Fibroblast of skin of right quadriceps (primary cell): Measurements from ENCODE around the gene FBLL1.
"Not testable (repeated sequence)": the region's sequence is repeated elsewhere in the genome, so short reads cannot be mapped to it uniquely, and the experiment has no call there.

Experiments
- DNase-seq: peaks from one replicate; pipeline ENCODE4 v3.0.0-alpha.2; 2013

FBLL1 gene

DNA sequence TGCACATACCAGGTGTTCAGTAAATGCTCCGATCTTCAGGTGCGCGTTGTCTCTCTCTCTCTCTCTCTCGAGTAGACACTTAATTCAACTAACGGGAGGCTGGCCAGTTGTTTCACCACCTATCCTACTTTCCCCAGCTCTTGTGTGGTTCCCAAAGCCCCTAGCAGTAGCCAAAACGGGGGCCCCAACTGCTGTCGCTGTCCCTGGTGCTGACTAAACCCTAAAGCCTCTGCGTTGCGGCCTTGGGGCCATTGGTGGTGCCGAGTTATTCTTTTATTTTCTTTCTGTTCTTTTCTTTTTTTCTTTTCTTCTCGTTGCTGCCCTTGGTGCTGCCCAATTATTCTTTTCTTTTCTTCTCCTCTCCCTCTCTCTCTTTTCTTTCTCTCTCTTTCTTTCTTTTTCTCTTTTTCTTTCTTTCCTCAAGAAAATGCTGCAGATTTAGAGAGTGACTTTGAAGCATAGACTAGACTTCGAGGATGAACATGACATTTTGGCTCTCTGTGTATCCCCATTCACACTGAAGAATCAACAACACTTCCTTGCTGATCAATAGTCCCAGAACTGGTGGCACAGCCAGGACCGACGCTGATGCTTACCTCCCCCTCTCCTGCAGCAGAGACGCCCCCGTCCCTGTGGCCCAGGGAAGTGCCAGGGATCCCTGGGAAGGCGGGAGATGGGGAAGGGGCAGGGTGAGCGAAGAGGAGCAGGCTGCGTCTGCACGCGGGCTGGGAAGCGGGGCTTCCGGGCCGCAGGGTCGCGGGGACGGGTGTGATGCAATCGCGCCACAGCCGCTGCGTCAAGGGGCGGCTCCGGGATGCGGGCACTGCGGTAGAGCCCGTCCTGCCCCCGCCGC is at the start of gene FBLL1:
Gene FBLL1, plus strand, starts transcription at position 785 of the 853 bp plus-strand sequence. CDS start 200 bp downstream, outside the sequence.
- DNase-seq, result peak; percentile 42

DNA sequence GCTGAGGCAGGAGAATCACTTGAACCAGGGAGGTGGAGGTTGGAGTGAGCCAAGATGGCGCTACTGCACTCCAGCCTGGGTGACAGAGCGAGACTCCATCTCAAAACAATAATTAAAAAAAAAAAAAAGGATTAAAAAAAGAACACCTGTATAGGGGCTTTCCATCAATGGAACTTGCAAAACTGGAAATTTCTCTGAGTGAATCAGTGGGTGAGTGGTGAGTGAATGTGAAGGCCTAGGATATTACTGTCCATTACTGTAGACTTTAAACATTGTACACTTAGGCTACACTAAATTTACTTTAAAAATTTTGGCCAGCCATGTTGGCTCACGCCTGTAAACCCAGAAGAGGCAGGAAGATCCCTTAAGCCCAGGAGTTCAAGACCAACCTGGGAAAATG is 48.5 kb upstream of the FBLL1 start:
- DNase-seq, result no peak

DNA sequence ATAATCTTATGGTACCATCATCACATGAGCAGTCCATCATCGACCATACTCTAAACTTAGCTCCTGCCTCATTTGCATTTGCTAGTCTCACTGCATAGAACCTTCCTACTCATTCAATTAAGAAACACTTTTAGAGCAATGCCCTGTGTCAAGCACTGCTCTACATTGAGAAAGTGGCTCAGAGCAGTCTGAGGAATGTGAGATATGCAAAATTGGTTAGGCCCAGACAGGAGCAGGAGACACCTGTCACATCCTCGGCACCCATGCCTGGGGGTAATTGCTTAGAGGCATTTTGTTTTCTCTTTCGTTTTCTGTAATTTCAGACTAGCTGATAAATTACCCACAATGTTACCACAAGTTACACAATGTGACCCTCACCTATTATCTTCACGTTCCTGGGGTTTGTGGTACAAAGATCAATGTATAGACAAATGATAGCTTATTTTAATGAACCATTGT is 47.7 kb upstream of the FBLL1 start:
- no peak for DNase-seq

DNA sequence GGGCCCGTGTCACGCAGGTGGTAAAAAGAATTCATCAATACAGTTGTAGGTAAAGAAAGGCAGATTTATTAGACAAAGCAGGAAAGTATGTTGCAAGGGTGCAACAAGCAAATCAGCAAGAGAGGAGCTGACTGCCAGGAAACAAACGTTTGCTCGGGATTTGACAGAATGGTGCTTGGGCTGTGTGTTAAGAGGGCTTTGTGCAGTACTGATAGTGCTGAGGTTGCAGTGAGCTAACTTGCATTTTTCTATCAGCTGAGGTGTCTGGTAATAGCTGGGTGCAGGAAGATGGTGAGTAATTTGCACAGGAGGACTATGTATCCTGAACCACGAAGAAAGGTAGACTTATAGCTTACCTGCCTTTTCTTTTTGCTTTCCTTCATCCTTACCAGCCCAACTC is 46.7 kb upstream of the FBLL1 start:
- DNase-seq, result no peak

DNA sequence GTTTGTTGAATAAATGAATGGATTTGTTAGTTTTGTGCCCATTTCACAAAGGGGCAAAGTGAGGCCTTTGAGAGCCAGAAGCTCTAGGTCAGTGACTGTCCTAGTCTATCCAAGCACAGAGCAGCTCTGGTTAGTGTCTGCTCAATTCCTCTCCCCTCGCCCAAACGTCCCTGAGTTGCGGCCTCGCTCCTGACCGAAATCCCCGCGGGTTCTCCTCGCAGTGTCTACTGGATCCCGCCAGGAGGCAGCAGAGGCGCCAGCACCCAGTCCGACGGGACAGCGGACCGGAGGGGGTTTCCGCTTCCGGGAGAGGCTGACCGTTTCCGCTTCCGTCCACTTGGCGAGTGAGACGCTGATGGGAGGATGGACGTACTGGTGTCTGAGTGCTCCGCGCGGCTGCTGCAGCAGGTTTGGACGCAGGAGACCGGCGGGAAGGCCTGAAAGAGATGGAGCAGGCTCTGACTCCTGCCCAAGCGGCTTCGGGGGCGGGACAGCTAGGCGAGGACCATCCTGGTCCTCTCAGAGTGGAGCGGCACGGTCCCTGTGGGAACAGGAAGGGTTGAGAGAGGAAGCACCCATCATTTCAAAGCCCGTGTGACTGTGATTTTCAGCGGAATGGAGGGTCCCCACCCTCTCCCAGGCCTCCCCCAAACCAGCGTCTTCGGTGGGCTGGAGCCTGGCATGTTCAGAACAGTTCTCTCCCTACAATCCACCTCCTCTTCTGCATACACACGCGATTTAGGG is 42.8 kb upstream of the FBLL1 start, which contains the start of gene RARS1:
Gene RARS1, plus strand, starts transcription at position 336 of the 744 bp plus-strand sequence. Its CDS starts 28 bp downstream, at position 364.
- DNase-seq, result peak; percentile 91

DNA sequence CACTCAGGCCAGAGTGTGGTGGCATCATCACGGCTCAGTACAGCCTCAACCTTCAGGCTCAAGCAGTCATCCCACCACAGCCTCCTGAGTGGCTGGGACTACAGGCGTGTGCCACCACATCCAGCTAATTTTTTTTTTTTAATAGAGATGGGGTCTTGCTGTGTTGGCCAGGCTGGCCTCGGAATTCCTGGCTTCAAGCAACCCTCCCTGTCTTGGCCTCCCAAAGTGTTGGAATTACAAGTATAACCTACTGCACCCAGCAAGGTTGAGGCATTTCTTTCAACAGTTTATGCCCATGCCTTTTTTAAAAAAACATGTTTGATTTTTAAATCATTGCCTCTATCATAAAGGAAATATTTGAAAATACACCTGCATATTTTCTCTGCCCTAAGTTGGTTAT is 40.0 kb upstream of the FBLL1 start:
- DNase-seq, result no peak

DNA sequence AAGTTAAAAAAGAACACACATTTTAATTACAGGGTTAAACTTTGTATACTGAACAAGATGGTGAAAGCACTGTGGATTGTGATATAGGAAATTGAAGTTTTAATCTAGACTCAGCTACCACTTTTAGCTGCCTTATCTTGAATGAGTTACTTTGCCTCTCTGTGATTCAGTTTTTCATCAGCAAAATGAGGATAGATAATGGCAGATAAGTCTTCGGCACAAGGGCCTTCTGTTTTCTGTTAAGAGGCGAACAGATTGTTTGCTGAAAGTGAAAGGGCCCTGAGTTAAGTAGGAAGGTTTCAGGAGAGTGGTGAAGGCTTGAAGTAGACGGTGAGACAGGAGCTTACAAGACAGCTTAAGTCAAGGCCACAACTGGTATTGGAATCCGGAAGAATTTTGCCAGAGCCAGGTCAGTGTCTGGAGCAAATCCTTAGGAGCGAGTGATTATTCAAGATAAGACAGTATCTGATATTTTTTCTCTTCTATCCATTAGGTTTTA is 35.0 kb upstream of the FBLL1 start:
- no peak for DNase-seq

DNA sequence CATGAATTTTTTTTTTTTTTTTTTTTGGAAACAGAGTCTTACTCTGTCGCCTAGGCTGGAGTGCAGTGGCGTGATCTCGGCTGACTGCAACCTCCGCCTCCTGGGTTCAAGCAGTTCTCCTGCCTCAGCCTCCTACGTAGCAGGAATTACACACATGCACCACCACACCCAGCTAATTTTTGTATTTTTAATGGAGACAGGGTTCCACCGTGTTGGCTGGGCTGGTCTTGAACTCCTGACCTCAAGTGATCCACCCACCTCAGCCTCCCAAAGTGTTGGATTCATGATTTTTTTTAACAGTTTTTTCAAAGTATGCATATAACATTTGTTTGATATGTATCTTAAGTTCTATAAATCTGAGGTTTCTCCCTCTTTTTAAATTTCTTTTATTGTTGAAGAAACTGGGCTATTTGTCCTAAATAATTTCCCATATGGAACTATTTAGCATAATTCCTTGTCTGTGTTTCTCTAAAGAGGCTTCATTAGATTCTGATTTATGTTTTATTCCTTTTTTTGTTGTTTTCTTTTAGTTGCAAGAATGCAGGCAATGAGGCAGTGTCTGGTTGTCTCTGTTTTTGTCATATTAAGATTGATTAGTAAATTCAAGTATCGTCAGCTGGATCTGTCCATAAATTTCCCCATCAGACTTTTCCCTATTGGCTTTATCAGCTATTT is 26.4 kb upstream of the FBLL1 start:
- no peak for DNase-seq

DNA sequence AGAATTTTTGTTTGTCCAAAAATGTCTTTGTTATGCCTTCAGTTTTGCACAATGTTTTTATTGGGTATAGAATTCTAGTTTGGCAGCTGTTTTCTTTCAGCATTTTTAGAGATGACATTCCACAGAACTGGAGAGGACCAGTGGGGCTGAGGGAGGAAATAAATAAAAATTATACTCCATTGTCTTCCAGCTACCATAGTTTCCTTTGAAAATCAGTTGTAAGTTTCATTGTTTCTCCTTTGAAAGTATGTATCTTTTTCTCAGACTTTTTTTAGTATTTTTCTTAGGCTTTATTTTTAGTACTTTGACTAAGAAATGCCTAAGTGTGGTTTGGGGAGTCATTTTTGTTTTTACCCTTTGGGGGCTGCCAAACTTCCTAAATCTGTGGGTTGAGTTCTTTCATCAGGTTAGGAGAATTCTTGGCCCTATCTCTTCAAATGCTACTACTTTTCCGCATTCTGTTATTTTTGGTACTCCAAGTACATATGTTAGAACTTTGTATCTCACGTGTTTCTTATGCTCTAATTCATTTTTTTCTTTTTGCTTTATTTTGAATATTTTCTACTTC is 15.2 kb upstream of the FBLL1 start:
- DNase-seq, result no peak

DNA sequence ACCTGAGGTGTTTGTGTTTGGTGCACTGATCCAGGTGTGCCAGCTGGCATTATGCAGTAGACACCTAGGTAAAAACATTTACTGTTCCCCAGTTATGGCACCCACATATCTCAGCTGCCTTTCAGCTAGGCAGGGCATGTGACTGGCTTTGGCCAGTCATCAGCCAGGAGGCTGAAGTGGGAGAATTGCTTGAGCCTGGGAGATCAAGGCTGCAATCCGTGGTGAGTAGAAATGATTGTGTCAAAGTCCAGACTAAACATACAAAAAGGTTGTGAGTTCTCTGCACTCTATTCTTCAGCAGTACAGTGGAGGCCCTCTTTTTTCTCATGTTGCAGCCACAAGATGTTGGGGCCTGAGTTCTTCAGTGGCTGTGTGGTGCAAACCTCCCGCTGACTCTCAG is 3.2 kb upstream of the FBLL1 start:
- DNase-seq, result no peak

DNA sequence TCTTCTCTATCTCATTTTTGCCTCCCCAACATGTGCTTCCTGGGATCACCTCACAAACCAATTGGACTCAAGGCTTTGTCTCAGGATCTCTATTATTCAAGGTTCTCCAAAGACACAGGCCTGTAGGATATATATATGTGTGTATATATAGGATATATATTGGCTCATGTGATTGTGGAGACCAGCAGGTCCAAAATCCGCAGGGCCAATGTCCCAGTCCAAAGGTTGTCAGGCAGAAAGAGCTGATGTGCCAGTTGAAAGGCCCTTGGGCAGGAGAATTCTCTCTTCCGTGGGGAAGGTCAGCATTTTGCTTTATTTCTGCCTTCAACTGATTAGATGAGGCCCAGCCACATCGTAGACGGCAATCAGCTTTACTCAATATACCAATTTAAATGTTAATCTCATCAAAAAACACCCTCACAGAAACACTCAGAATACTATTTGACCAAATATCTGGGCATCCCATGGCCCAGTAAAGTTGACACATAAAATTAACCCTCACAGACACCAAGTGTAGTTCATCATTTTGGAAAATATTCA is 1.3 kb upstream of the FBLL1 start:
- no peak for DNase-seq

DNA sequence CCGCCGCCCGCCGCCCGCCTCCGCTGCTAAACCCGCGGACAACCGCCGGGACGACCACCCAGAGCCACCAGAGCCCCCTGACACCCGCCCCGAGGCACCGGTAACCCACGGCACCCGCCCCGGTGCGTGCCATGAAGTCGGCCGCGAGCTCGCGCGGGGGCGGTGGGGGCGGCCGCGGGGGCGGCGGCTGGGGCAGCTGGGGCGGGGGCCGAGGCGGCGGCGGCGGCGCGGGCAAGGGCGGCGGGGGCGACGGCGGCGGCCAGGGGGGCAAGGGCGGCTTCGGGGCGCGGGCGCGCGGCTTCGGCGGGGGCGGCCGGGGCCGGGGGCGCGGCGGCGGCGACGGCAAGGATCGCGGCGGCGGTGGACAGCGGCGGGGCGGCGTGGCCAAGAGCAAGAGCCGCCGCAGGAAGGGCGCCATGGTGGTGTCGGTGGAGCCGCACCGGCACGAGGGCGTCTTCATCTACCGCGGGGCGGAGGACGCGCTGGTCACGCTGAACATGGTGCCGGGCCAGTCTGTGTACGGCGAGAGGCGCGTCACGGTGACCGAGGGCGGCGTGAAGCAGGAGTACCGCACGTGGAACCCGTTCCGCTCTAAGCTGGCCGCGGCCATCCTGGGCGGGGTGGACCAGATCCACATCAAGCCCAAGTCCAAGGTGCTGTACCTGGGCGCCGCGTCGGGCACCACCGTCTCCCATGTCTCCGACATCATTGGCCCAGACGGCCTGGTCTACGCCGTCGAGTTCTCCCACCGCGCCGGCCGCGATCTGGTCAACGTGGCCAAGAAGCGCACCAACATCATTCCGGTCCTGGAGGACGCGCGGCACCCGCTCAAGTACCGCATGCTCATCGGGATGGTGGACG is 499 bp downstream of the FBLL1 start:
- DNase-seq, result no peak

DNA sequence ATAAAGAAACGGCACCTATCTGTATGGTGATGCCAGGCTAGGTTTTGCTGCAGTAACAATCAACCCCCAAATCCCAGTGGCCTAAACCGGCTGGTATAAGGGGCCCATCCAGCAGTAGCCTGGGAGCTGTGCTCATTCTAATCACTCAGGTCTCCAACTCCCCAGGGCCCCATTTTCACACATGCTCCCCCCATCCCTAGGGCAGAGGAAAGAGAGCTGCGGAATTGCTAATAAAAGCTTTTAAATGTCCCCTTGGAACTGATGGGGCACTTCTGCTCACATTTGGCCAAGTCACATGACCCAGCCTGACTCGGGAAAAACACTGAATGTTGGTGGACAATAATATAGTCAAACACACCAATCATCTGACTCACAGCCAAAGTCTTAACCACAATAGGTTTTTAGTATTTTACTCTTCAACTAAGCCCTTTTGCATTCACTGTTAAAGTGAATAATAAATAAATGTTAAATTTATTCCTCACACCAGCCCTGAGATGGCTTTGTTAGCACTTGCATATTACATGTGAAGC is 1.6 kb downstream of the FBLL1 start:
- DNase-seq, result peak; percentile 30

DNA sequence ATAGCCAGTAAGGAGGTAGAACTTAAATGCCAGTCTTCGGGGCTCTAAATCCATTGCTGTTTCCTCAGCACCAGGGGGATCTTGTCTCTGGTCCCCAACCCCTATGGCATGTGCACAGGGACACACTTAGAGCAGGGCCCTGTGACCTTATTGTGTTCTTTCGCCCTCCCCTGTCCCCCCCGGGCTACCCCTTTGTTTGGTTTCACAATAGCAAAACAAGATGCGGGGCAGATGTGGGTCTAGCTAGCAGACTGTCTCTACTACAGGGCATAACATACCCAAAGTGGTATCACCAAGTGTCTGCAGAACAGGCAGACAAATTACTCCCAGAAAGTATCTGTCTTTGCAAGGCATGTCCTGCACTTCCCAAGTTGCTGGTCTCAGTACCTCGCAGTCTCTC is 2.1 kb downstream of the FBLL1 start:
- no peak for DNase-seq

DNA sequence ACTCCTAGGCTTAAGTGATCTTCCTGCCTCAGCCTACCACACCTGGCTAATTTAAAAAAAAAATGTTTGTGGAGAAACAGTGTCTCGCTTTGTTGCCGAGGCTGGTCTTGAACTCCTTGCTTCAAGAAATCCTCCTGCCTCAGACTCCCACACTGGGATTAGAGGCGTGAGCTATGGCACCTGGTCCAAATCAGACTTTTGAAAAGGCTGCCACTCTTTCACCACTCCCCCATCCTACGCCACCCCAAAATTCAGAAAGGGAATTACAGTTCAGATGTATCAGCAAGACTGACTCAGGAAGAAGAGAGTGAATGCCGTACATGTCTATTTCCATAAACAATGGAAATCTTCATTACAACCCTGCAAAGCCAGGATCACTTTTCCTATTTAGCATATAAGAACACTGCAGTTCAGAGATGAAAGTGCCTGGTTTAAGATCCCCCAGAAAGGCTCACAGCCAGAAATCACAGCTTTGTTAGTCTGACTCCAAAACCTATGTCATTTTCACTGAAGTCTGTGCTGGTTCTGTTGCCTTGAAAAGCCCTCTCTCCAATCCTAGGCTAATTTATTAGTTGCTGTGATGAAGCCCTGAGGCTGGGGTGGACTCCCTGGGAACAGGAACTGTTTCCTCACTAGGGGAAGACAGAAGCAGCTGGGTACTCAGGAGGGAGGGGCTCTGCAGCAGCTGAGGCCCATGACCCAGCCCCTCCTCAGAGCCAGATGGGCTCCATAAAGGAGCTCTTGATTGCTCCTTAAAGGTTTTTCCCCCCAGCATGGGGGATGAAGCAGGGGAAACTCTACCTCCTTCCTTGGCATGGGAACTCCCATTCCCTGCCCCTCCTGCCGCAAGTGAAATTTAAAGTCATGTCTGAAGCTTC is 3.1 kb downstream of the FBLL1 start:
- DNase-seq, result no peak

DNA sequence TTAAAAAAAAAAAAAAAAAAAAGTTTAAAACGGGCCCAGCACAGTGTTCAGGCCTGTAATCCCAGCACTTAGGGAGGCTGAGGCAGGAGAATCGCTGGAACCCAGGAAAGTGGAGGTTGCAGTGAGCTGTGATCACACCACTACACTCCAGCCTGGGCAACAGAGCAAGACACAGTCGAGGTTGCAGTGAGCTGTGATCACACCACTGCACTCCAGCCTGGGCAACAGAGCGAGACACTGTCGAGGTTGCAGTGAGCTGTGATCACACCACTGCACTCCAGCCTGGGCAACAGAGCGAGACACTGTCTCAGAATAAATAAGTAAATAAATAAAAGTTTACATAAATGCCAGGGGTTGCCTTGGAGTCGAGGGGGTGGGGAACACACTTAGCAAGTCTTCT is 5.2 kb downstream of the FBLL1 start:
- not testable (repeated sequence) for DNase-seq

DNA sequence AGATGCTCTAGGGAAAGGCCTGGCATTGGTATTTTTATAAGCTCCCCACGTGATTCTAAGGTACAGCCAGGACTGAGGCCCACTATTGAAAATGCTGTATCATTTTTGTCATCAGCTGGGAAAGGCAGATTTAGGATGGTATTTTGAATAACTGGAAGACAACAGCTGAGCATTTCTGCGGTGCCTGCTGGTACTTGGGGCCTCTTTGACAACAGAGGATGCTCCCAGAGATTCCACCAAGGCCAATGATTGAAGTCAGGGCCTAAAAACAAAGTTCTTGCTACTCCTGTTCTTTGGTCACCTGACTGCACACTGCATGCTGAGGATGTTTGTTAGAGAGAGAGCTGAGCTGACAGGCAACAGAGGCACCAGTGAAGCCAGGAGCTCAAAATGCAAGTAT is 8.1 kb downstream of the FBLL1 start:
- DNase-seq, result no peak

DNA sequence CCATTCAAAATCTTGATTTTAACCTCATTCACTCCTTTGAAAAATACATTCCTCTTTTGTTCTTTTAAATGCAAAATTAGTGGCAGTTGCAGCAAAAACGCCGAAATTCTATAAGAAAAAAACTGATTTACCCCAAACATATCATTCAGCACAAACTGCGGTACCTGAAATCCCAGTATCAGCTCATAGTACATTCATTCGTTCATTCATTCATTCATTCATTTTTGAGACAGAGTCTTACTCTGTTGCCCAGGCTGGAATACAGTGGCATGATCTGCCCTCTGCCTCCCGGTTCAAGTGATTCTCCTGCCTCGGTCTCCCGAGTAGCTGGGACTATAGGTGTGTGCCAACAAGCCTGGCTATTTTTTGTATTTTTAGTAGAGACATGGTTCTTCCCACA is 20.4 kb downstream of the FBLL1 start:
- no peak for DNase-seq

DNA sequence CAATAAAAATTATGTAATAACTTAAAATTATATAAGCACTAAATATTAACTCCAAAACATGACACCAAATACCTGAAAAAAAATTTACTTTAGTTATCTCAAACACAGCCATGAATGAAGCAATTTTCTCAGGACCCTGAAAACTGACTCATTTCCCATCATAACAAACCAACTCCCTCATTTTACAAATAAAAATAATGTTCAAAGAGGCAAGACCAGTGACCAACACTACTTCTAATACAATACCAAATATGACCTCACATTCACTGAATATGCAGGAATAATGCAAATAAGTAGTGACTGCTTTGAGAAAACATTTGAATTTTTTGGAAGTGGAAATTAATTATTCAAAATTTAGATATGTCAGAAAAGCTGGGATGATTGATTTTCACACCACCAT is 21.6 kb downstream of the FBLL1 start:
- no peak for DNase-seq

DNA sequence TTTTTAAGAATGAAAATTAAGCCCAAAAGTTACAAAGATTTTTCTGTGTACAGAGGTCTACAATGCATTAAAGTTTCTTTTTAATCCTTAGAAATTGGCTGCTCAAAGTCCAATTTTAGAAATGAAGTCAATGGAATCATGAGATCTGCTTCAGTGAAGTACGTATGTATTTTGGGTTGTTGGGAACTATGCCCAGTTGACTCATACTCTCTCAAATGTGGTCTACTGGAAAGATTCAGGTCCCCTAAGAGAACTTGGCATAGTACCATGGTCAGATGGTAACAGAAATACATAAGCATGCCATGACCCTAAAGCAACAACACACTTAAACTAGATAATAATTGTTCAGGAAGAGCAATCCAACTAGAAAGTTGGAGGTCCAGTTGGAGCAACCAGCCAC is 23.0 kb downstream of the FBLL1 start:
- peak; percentile 92 for DNase-seq
